NCI-H82 (cell line): ENCODE measurements around the gene NTM.
"Not testable (repeated sequence)": the region's sequence is repeated elsewhere in the genome, so short reads cannot be mapped to it uniquely, and the experiment has no call there.

ENCODE experiments used
- DNase-seq: peaks from one replicate; lab custom pipeline; 2025; lab: John Stamatoyannopoulos, UW

NTM gene

DNA sequence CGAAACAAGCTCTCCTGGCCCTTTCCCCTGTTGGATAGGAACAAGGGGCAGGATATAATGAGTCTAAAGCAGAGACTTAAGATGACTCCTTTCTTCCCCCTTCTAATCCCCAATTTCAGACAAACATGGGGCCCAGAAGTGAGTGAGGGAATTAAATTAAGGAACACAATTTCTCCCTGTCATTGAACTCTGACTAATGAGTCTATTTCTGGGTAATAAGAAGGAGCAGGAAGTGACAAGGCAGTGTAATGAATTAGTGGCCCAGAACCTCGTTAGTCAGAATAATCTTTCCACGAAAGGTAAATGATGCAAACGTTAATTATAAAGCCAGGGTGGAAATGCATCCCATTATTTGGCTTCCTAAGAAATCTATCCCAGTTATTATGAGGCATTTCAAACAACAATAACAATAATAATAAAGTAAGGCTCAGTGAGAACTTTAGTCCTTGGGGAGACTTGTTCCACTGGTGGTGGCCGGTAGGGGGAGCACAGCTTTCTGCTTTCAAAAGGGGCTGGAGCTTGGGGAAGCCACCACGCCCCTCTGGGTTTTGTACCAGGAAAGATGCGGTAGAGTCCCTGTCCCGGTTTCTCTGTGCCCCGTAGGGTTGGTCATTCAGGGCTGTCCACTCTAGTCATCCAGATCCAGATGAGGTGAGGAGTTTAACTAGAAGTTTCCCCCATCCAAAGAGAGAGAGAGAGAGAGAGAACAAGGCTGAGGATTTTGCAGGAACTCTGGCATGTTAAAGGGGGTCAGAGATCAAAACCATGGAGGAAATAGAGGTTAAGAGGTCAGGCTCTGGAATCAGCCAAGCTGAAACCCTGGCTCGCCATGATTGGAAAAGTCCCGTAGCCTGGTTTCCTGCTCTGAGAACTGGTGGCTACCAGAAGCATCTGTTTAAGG lies 298.3 kb downstream of the NTM start:
- peak; percentile 77 for DNase-seq

DNA sequence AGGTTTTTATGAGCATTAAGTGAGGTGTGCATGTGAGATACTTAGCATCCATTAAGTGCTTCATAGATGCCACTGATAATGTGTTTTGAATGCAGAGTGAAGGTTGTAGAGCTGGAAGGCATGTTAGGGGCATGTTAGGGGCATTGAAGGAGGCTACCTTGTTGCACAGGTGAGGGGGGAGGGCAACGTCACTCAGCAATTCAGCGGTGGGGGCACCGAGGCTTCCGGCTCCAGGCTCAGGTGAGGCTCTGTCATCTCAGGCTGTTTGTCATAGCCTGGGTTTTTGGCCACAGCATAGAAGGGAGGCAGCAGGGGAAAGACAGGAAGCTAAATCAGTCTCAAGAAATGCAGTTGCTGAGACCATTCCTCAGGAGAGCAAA lies 299.0 kb downstream of the NTM start:
- no peak for DNase-seq

DNA sequence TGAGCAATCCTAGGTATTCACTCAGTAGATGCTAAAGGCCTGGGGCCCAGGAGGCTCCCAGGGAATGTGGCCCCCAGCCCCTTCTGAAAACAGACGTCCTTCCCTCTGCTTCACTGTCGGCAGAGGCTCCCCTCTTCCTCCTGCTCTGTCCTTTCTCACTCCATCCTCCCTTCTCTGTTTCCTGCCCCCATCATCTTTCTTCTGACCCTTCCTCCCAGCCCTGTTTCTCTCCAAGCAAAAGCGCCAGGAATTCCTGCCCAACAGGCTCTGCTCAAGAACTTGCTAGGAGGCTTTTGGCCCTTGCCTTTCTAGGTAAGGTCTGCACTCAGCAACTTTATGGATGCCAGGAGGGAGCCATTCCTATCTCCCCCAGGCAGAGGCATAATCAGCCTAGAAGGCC lies 300.5 kb downstream of the NTM start:
- no peak for DNase-seq

DNA sequence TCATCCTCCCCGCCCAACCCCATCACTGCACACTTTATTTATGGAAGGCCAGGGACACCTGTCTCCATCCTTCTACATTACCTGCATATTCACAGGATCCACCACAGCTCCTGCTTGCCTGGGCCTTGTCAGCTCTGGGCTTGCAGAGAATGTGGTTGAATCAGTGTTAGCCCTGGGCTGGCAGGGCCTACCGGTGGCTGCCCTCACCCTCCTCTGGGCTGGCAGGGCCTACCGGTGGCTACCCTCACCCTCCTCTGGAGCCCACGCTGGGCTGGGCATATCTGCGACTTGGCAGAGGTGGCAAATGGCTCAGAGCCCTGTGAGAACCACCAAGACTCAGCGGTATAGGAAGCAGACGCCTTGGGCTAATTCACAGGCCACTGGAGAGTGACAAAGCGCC lies 300.9 kb downstream of the NTM start:
- DNase-seq, result no peak

DNA sequence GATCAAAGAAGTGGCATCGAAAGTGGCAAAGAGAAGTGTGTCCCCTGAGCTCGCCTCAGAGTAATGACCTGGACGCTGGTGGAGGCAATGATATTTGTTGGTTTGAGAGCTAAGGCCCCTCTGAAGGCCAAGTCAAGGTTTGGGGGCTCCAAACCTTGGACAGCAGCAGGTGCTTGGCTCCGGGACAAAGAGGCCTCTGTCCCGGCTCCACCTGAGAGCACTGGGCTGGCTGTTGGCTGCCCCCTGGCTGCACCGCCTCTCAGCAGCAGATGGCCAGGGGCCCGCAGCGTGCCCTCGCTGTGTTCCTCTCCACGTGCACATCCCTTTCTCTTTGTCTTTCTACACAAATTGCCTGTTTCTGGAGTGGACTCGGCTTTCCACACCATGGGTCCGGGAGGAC lies 301.3 kb downstream of the NTM start:
- DNase-seq, result peak; percentile 48

DNA sequence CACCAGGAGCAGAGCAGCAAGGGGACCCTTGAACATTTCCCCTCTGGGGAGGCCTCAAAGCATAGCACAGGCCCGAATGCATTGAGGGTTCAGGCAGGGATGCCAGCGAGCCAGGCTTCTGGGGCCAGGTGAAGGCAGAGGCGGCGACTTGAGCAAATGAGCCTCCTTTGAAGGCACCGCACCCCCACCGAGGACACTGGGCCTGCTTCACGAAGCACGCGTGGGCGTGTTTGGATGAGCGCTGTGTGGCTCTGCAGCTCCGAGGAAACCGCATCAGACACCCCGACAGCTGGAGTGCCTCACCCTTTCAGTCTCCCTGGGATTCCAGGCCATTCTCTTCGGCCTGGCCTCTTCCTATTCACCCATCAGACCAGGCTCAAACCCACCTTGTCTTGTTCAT lies 301.8 kb downstream of the NTM start:
- no peak for DNase-seq

DNA sequence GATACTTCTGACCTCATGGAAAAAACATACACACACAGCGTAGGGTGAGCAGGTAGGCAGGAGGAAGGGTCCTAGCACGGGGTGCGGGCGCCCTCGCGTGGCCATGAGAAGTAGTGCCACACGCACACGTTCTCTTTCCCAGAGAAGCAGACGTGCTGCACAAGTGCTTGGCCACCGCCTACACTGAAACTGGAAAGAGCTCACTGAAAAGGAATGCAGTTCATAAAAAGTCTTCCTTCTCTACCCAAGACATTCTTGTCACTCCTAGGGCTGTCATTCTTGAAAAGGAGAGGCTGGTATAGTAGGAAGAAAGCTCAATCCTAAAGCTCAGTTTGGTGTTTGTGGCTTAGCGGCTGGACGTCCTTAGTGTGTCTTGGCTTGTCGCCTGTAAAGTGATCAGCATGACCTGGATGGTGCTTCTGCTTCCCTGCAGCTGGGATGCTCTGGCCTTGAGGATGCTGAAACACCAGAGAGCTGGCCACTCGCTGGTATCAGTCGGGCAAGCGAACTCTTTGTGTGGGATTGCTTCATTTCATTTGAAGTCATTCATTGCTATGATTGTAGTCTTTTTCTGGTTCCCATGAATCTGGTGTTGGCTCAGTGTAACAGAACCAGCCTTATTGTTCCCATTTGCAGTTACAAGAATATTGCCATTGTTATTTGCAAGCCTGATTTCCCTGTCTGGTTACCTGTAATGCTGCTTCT lies 303.8 kb downstream of the NTM start:
- DNase-seq, result peak; percentile 71

DNA sequence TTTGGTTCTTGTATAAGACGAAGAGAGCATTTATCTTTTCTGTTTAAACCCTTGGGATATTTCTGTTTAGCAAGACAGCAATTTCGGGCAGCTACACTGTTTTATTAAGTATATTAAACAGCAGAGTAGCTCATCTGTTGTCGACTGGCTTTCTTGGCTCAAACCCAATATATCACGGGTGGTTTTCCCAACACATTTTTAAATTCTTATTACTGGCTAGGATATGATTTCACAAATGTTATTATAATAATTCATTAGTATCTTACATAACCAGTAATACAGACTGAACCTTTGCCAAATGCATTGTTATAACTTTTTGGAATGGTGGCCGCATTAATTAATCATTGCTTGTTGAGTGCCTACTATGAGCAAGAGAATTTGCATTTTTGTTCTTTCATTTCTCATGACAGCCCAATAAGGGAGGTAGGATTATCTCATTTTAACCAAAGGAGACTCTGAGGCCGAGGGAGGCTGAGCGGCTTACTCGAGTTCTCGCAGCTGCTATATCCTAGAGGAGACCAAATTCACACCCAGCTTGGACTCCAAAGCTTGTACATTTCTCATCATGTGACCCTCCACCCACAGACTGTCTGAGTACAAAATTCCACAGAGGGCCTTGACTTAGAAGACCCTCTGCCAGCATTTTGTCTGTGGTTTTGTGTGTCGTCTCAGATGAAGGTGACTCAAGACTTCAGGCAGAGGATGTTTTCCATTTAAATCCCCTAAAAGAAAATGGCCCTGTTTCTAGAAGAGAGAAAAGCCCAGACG lies 304.9 kb downstream of the NTM start:
- DNase-seq, result no peak

DNA sequence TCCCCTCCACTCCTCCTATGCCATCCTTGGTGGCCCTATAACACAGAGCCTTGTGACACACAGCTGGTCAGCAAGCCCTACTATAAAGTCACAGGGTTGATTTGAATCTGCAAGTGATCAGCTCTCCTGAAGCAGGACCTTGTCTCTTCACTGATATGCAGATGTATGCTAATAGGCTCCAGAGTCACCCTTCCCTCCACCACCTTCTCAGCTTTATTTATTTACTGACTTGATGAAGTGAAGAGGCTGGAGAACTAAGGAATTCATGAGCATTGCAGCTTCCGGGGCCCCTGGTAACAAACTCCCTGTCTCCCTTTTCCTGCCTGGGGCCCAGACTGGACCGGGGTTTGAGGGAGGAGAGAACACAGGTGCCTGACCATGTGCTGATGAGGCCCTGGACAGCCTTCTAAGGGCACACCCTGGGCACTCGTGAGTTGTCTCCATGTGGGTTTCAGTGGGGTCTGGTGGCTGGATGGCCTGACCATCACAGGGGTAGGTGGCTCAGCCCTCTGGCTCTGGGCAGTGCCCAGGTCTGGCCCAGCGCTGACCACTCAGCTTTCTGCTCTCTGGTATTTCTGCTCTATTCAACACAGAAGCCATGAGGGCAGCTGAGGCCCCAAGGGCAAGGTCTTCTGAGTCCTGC lies 307.5 kb downstream of the NTM start:
- no peak for DNase-seq

DNA sequence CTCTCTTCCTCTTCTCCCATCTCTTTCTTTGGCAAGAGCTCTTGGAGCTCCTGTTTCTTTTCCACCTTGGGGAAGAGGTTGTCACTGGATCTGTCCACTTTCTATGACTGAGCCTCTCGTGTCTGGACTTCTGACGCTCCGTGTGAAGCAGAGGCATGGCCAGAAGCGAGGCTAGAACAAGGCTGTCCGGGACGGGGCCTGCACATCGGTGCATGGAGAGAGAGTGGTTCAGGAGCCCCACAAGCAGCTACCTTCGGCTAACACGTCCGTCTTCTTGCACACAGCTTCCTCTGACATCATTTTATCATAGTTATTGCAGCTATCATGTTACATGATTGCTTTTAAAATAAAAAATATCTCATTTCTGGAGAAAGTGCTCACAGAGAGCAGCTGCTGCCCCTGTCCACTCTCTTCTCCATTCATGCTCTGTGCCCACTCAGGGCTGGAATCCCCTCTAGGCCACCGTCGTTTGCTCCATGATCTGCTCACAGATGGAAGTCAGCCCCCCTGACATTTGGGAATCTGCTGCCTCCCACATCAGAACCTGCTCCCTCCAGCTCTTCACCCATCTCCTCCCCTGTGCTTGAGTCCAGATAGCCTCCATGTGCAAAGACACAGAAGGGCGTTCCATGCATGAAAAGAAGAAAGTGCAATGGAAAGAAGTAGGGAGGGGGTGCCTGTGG lies 308.4 kb downstream of the NTM start:
- DNase-seq, result no peak

DNA sequence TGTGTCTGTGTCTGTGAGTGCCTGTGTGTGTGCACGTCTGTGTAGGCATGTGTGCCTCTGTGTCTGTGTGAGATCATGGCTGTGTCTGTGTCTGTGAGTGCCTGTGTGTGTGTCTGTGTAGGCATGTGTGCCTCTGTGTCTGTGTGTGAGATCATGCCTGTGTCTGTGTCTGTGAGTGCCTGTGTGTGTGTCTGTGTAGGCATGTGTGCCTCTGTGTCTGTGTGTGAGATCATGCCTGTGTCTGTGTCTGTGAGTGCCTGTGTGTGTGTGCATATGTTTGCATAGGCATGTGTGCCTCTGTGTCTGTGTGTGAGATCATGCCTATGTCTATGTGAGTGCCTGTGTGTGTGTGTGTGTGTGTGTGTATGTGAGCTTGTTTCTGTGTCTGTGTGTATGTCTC lies 310.0 kb downstream of the NTM start:
- DNase-seq, result not testable (repeated sequence)

DNA sequence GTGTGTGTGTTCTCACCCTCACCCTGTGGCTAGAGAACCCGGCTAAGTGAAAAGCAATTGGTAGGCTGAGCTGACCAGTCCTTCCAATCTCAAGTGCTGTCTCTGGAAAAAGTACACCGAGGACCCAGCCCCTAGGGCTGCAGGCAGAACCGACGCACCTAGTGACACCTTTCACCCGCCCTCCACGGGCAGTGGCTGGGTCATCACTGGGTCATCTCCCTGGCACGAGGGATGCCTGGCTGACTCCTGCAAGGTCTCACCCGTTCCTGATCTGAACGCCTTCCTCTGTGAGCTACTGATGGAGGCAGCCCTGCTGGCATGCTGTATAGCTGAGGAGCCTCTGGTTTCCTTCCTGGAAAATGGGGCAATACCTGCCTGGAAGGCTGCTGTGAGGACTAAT lies 311.5 kb downstream of the NTM start:
- no peak for DNase-seq

DNA sequence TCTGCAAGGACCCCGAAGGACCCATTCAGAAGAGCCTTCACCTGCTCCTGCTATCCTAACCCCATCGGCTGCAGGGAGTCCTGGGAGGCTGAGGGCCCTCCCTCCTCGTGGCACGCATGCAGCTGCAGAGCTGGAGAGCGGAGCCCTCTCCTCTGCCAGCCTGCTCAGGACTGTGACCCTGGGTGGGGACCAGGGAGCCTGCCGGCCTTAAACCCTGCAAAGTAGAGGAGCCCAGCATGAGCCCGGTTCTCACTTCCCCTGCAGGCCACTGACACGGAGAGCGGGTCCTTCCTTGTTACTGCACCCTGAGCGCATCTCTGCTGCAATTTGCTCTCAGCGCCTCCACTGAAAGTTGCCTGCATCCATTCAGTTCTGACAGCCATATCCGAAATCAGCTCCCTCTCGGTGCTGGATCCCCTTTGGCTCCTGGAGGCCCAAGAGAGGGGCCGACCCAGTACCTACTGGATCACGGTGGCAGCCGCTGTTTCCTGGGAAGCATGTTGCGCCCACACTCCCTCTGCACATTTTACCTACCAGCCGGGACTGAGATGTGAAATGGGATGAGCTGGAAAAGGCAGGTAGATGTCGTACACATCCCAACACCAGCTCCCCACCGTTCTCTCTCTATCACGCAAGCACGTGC lies 312.1 kb downstream of the NTM start:
- no peak for DNase-seq

DNA sequence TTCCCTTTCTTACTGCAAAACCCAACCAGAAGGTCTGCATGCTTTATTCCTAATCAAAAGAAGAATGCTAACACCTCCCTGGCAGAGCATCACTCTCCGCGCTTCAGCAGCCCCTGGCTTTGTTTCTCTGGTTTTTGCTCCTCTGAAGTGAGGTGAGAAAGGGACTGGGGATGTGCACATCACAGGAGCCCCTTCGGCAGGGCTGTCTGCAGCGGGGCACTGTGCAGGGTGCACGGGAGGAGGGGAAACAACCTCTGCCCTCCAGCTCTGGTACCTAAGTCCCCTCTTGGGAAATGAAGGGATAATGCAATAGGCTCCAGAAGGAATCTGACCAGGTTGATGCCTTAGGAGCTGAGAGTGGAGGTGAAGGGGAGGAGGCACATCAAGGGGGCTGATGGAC lies 312.7 kb downstream of the NTM start:
- no peak for DNase-seq

DNA sequence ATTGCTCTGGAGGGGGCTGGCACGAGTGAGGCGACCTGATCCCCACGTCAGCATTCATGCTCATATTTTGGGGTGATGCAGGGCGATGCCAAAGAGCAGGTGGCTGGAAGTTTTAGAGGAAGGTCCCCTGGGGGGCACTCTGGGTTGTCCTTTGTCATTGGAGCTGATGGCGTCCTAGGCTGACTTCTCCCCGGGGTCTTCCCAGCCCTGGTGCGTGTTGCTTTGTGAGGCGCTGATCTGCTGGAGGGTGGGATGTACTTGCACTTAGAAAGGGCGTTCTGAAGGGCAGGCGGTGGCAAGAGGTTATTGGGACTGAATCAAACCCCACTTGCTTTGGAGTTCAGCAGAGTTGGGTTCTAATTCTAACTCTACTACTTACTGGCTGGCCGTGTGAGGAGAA lies 313.3 kb downstream of the NTM start:
- DNase-seq, result no peak

DNA sequence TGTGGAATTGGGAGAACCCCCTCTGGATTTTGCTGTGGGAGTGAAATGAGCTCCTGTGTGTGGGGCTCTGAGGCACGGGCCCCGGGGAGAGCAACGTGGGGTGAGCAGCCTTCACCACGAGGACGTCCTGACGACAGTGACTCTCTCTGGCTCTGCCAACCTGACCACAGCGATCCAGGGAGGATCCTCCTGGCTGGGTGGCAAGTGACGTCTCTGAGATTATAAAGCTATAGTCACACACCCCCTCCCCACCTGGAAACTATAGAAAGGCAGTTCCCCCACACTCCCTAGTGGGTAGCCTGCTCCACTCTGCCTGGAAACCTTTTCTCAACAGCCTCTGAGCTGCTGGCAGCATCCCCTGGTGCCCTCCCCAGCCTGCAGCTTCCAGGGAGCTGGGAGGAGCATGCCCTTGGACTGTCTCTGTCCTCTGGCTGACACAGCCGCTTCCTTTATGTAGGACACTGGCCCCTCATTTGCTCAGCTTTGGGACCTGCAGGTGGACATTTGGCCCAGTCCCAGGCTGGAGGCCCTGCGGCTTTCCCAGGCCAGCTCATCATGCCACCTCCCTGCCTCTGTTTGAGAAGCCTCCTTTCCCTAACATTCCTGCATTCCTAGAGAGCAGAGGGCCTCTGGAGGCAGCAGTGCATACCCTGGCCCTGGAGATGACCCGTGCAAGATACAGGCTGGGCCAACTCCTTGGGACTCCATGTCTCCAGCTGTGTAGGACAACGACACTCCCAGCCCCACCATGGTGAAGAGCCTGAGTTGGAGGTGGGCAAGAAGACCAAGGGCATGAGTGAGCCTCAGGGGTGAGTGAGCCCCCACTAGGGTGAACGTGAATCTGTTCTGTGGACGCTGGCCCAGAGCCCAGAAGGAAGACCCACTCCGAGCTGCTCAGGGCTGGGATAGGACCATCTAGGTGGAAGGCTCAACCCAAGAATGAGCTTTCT lies 314.0 kb downstream of the NTM start:
- no peak for DNase-seq

DNA sequence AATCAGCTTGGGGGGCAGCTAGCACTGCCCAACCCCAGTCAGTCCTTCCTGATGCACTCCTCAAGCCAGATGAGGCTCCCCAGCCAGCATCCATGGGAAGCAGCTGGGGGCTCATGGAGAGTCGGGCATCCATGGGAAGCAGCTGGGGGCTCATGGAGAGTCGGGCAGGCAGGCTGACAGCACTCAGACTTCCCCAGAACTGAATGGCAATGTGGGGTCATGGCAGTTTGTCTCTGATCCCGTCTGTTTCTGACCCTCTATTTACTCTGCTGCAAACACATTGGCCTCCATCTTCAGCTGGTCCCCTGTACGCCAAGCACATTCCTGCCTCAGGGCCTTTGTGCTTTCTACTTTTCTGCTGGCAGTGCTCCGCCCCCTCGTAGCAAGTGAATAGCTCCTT lies 314.8 kb downstream of the NTM start:
- no peak for DNase-seq

DNA sequence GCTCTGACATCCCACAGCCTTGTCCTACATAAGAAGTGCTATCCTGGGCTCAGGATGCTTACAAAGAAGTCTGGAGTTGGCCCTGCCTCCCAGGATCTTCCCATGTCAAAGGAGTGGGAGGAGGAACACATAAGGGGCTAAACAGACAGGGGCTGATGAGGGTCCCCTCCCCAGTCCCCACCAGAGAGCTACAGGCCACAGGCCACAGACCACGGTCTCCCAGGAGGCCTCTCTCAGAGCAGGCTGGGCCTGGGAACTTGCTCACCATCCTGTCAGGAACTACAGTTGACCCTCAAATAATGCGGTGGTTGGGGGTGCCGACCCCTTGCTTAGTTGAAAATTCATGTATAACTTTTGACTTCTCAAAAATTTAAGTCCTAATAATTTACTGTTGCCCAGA lies 315.5 kb downstream of the NTM start:
- DNase-seq, result no peak

DNA sequence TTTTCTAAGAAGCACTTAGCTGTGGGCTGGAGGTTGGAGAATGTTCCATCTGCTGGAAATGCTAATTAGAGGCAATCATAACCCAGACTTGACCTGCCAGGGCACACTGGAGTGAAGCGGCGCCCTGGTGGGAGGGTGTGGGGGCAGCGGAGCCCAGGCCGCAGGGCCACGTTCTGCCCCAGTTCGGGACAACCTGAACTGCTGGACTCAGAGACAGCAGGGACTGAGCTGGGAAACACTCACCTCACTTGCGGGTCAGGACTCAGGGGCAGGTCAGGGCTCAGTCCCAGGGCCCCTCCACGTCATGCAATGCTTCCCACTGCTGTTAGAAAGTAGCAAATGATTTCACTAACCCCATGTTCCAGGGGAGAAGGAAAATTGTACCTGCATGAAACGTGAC lies 316.4 kb downstream of the NTM start:
- DNase-seq, result no peak
